GM18519 (cell line): ENCODE results near the gene SLC50A1.
"Not testable (repeated sequence)": the region's sequence is repeated elsewhere in the genome, so short reads cannot be mapped to it uniquely, and the experiment has no call there.

Experiments used
- ATAC-seq: cut with Tn5 transposase; IDR thresholded peaks from one replicate; pipeline ENCODE4 v1.9.1; 2021; ENCODE audit warnings: mild to moderate bottlenecking, moderate library complexity; ENCODE audit not compliant: unreplicated experiment, low FRiP score

SLC50A1 gene

GRCh38 chr1:155116113-155116764, 19.4 kb upstream of the SLC50A1 start:
- no peak for ATAC-seq

- ATAC-seq, result no peak
These were observed 18.0 kb upstream of the SLC50A1 start for GRCh38 chr1:155117610-155118009.

- ATAC-seq, result not testable (repeated sequence)
These were observed 17.6 kb upstream of the SLC50A1 start for GRCh38 chr1:155118090-155118489.

- ATAC-seq, result no peak
These were observed 15.4 kb upstream of the SLC50A1 start for GRCh38 chr1:155120253-155120652.

GRCh38 chr1:155121249-155121648, 14.4 kb upstream of the SLC50A1 start:
- no peak for ATAC-seq

GRCh38 chr1:155122308-155122707, 13.3 kb upstream of the SLC50A1 start:
- no peak for ATAC-seq

GRCh38 chr1:155123801-155124200, 11.9 kb upstream of the SLC50A1 start:
- ATAC-seq, result no peak

GRCh38 chr1:155124503-155125463, 10.9 kb upstream of the SLC50A1 start:
- ATAC-seq, result no peak

GRCh38 chr1:155125511-155125945, 10.1 kb upstream of the SLC50A1 start:
- ATAC-seq, result no peak

- no peak for ATAC-seq
These were observed 9.6 kb upstream of the SLC50A1 start for GRCh38 chr1:155125946-155126555.

- ATAC-seq, result no peak
These were observed 9.0 kb upstream of the SLC50A1 start for GRCh38 chr1:155126556-155127104.

- ATAC-seq, result no peak
These were observed 8.3 kb upstream of the SLC50A1 start, which contains the start of gene EFNA1 for GRCh38 chr1:155127105-155127966. Gene EFNA1 (plus strand): TSS chr1:155127876. CDS start chr1:155127978, 102 bp downstream.

- ATAC-seq, result no peak
These were observed 7.5 kb upstream of the SLC50A1 start for GRCh38 chr1:155127967-155128754.

GRCh38 chr1:155128755-155129473, 6.7 kb upstream of the SLC50A1 start:
- no peak for ATAC-seq

- no peak for ATAC-seq
These were observed 5.2 kb upstream of the SLC50A1 start for GRCh38 chr1:155130272-155131006.

- no peak for ATAC-seq
These were observed 4.4 kb upstream of the SLC50A1 start for GRCh38 chr1:155131285-155131684.

- no peak for ATAC-seq
These were observed 3.8 kb upstream of the SLC50A1 start for GRCh38 chr1:155131856-155132255.

GRCh38 chr1:155133799-155134281, 1.8 kb upstream of the SLC50A1 start:
- no peak for ATAC-seq
